Fibroblast of the aortic adventitia (primary cell): ENCODE measurements around the gene CCDC57. TPM values are rescaled to one million over a fixed set of nuclear protein-coding genes. Genes with fewer than 3 reads are reported as not detected.

Experiments used
- DNase-seq: peaks from one replicate; pipeline ENCODE4 v3.0.0-alpha.2; 2010; ENCODE audit warnings: low read depth
- H3K4me3 ChIP-seq: 2 replicates; pipeline ENCODE4 v1.5.1; 2011; ENCODE audit warnings: low read depth, mild to moderate bottlenecking, control low read depth, low read length, moderate library complexity
- total RNA-seq: library from RNA; depleted of rRNA; stranded (reverse); fragments of >200 nt; gene quantifications from 2 replicates; pipeline ENCODE4 v1.2.3, GENCODE V29; 2012; ENCODE audit warnings: low replicate concordance
- TF ChIP-seq, protein P1 (sequence below): IDR thresholded peaks from 2 replicates; pipeline ENCODE4 v1.5.1; 2011; ENCODE audit warnings: mild to moderate bottlenecking, low read length, control low read depth, inconsistent platforms; ENCODE audit not compliant: insufficient read depth

Gene CCDC57
- total RNA-seq, 1 donor = 15.2 TPM

DNA sequence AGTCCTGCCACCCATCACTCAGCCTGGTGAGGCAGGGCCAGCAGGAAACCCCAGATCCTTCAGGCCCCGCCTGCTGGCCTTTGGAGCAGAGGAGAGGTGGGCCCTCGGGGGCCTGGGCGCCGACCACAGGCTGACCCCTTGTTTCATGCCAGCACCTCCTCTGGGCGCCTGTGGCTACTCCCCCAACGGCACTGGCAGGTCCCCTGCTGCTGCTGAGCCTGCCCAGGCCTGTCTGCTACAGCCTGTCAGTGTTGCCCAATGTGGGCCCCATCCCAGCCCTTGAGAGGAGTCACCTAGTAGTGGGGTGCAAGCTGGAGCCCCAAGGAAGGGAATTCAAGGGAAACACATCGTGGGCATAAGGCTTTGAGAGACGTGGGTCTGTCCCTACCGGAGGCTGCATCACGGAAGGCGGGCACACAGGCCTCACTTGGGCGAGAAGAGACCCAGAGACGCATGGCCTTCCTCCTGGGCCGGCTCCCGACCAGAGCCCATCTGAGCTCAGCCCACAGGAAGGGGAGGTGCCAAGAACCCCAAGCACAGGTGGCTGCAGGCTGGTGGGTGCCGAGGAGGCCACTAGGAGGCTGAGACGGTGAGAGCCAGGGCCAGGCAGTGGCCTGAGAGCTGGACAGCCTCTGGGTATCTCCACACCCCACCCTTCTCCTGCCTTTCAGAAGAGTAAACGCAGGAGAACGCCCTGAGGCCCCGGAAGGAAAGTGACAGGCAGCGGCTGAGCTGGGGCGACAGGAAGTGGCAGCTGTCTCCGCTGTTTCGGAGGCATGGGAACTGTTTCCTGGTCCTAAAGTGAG, 106.6 kb downstream of the CCDC57 start:
- DNase-seq = no peak
- H3K4me3 ChIP-seq = no peak overlapping the region
- TF ChIP-seq, protein P1, sequence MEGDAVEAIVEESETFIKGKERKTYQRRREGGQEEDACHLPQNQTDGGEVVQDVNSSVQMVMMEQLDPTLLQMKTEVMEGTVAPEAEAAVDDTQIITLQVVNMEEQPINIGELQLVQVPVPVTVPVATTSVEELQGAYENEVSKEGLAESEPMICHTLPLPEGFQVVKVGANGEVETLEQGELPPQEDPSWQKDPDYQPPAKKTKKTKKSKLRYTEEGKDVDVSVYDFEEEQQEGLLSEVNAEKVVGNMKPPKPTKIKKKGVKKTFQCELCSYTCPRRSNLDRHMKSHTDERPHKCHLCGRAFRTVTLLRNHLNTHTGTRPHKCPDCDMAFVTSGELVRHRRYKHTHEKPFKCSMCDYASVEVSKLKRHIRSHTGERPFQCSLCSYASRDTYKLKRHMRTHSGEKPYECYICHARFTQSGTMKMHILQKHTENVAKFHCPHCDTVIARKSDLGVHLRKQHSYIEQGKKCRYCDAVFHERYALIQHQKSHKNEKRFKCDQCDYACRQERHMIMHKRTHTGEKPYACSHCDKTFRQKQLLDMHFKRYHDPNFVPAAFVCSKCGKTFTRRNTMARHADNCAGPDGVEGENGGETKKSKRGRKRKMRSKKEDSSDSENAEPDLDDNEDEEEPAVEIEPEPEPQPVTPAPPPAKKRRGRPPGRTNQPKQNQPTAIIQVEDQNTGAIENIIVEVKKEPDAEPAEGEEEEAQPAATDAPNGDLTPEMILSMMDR = peak; percentile 10

DNA sequence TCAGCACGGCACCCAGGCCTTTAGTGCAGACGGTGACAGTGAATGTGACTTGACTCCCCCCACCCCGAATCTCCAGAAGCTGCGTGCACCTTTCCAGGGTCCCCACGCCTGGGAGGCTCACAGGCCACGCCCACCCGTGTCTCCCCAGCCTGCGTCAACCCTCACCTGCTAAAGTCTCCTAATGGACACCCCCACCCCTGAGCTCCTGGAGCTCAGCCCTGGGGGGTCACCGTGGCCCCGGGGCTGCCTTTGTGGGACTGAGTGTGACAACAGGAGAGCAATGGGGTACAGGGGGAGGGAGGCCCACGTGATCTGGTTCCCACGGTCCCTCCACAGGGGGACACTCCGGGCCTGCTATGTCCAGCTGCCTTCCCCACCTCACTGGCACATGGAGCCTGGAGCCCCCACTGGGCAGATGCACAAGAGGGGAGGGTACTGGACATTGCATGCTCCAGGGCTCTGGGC, 107.2 kb downstream of the CCDC57 start:
- TF ChIP-seq, protein P1 = no peak
- DNase-seq = no peak
- H3K4me3 ChIP-seq = no peak overlapping the region

DNA sequence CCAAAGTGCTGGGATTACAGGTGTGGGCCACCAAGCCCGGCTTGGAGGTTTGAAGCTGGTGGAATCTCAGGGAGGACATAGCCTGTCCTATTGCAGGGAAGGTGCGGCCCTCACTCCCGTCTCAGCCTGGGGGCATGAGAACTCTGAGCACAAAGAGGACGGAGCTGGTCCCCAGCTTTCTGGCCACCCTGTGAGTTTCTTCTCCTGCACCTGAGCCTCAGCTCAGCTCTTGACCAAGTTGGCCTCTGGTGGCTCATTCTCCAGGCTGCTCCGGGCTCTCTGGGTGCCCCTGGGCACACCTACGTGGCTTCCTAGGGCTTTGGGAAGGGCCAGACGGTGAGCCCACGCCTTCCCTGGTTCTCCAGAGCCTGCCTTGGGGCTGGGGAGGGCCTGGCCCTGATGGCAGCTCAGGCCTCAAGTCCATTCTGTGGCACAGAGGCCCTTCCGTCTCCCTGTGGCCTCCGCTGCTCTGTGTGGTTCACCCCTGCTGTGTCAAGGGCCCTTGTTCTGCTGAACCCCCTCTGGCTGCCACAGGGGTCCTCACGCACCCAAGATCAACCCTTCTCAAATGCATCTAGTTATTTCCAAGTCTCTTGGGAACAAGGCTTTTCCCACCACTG, 107.7 kb downstream of the CCDC57 start:
- no peak for DNase-seq
- TF ChIP-seq, protein P1 = no peak
- no peak overlapping the region for H3K4me3 ChIP-seq

DNA sequence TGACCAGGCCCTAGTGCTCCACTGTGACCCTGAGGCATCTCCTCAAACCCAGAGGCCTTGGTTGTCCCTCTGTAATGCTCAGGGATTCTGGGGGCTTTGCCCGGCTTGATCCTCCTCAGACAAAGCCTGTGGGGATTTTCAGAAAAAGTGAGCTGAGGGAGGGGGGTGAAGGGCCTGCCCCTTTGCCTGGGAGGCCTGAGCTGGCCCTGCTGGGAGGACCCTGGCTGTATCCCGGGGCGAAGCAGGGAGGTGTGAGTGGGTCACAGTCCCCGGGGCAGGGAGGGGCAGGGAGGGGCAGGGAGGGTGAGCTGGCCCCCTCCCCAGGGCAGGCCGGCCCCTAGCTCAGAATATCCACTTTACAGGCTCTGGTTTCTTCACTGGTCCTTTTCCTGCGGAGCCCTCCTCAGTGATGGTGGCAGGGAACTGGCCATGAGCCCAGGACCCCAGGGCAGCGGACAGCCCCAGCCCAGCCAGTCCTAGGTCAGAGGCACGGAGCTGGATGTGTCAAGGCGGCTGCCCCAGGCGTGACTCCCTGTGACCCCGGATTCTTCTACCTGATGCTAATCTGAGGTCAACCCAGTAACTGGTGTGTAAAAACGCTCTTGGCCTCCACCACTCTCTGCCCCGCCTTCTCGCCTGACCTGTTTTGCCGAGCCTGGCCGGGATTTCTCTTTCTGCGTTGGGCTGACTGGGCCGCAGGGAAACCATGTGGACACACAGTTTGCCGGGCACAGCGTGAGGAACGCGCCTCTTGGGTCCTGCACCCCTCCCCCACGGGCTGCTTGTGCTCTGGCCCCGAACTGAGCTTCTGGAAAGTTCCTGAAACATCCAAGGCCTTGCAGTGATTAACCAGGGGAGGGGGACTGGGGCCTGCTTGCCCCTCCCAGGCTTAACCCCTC, 108.8 kb downstream of the CCDC57 start:
- DNase-seq = peak; percentile 30
- H3K4me3 ChIP-seq = no peak overlapping the region
- TF ChIP-seq, protein P1 = no peak

DNA sequence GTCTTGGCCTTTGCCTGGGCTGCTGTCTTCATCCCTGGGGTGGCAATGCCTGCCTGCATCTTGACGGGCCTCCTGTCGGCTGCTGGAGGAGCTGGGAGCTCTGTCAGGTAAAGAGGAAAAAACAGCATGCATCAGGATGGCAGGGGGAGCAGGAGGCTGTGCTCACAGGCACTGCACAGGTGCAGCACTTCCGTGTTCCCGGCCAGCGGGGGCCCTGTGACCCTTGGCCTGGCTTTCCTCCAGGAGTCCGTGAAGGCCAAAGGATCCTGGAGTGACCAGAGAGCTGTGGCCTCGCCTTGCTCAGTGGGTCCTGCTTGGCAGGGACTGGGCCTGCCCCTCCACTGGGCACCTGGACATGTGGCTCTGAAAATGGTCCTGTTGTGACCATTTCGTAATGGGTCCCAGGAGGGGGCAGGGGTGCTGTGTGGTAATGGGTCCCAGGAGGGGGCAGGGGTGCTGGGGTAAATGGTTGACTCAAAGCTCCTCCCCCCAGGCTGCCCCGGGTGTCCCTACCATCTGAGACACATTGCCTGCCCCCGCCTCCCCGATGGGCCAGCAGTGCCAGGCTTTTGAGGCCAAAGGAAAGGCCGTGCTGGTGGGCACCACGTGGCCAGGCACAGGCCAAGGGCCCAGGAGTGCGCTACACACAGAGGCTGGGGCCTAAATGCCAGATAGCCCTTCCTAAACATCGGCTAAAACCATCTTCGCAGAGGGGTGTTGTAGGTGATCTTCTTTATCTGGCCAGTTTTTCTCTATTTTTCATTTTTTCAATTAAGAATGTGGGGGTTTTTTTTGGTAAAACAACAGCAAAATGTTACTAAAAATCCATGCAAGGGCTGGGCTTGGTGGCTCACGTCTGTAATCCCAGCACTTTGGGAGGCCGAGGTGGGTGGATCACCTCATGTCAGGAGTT, 110.6 kb downstream of the CCDC57 start:
- DNase-seq = no peak
- H3K4me3 ChIP-seq = no peak overlapping the region
- TF ChIP-seq, protein P1 = no peak

DNA sequence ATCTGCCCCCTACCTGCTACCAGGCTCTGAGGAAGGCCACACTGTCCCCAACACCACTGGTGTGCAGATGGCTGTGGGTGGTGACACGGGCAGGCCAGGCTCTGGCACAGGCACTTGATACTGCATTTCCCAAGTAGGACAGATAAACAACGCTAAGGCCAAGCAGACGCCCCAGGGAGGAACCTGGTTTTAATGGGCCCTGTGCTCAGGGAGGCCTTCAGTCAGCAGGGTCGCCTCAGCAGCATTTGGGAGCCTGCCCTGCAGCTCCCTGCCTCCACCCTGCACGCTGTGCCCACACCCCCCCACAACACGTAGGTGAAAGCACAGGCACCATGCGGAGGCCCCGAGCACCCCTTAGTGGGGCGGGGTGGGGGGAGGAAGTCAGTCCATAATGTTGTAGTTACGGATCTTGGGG, 111.3 kb downstream of the CCDC57 start:
- H3K4me3 ChIP-seq = no peak overlapping the region
- TF ChIP-seq, protein P1 = no peak
- DNase-seq = no peak
